Neural cell (in vitro differentiated cells): ENCODE measurements around the gene MAT2A. TPM values are rescaled to one million over a fixed set of nuclear protein-coding genes. Genes with fewer than 3 reads are reported as not detected.

Experiments
- H2AFZ ChIP-seq: fragments of 200-600, 300-800 bp; sonication (generic), shearing (Covaris generic); 2 replicates; pipeline ENCODE4 v1.6.0; 2014; ENCODE audit warnings: low read depth, mild to moderate bottlenecking, antibody characterized with exemption, low read length, moderate library complexity
- H3F3A ChIP-seq: fragments of 200-600 bp; shearing (Covaris generic); 2 replicates; pipeline ENCODE4 v1.6.1; 2016; ENCODE audit warnings: mild to moderate bottlenecking, moderate library complexity, mixed read lengths, antibody characterized with exemption, low read length; ENCODE audit not compliant: insufficient read depth, poor library complexity, severe bottlenecking
- H3K27ac ChIP-seq: fragments of 200-600, 300-800 bp; sonication (generic), shearing (Covaris generic); 2 replicates; pipeline ENCODE4 v1.5.1; 2014; ENCODE audit warnings: mild to moderate bottlenecking, low read length, moderate library complexity
- H3K27me3 ChIP-seq: fragments of 300-800, 200-600 bp; sonication (generic), shearing (Covaris generic); 2 replicates; pipeline ENCODE4 v1.6.0; 2014; ENCODE audit warnings: mild to moderate bottlenecking, low read depth, low read length, moderate library complexity; ENCODE audit not compliant: insufficient read depth
- H3K36me3 ChIP-seq: fragments of 300-800, 200-600 bp; sonication (generic), shearing (Covaris generic); 2 replicates; pipeline ENCODE4 v1.5.1; 2014; ENCODE audit warnings: mild to moderate bottlenecking, antibody characterized with exemption, low read length, moderate library complexity; ENCODE audit not compliant: insufficient read depth
- H3K4me2 ChIP-seq: fragments of 300-800, 200-600 bp; sonication (generic), shearing (Covaris generic); 2 replicates; pipeline ENCODE4 v1.6.0; 2014; ENCODE audit warnings: mild to moderate bottlenecking, low read length
- H3K4me3 ChIP-seq: fragments of 300-800, 200-600 bp; sonication (generic), shearing (Covaris generic); 2 replicates; pipeline ENCODE4 v1.5.1; 2014; ENCODE audit warnings: mild to moderate bottlenecking, low read length, moderate library complexity
- H3K79me2 ChIP-seq: fragments of 200-600 bp; shearing (Covaris generic); replicated peaks from 2 replicates; pipeline ENCODE4 v1.6.0; 2014; ENCODE audit warnings: mild to moderate bottlenecking, low read length, moderate library complexity; ENCODE audit not compliant: insufficient read depth
- H3K9ac ChIP-seq: fragments of 300-800, 200-600 bp; sonication (generic), shearing (Covaris generic); 2 replicates; pipeline ENCODE4 v1.6.1; 2016; ENCODE audit warnings: mild to moderate bottlenecking, low read length, mixed read lengths
- H3K9me2 ChIP-seq: fragments of 200-600 bp; shearing (Covaris generic); 2 replicates; pipeline ENCODE4 v1.6.1; 2016; ENCODE audit warnings: mild to moderate bottlenecking, low read length, mixed read lengths; ENCODE audit not compliant: insufficient read depth
- H3K9me3 ChIP-seq: fragments of 200-600, 300-800 bp; sonication (generic), shearing (Covaris generic); 2 replicates; pipeline ENCODE4 v1.6.1; 2016; ENCODE audit warnings: mild to moderate bottlenecking, mixed run types, low read length, moderate library complexity, mixed read lengths
- H4K20me1 ChIP-seq: fragments of 200-600 bp; shearing (Covaris generic); 2 replicates; pipeline ENCODE4 v1.6.1; 2016; ENCODE audit warnings: mild to moderate bottlenecking, mixed run types; ENCODE audit not compliant: insufficient read depth
- EP300 ChIP-seq: fragments of 450-650 bp; conservative IDR thresholded peaks from 2 replicates; pipeline ENCODE4 v1.6.1; 2014; ENCODE audit warnings: antibody characterized with exemption, mild to moderate bottlenecking, moderate library complexity; ENCODE audit not compliant: poor library complexity, severe bottlenecking
- EZH2 ChIP-seq: fragments of 200-600, 300-800 bp; shearing (Covaris generic), sonication (generic); IDR thresholded peaks from 2 replicates; pipeline ENCODE4 v1.6.1; 2014; ENCODE audit warnings: antibody characterized with exemption, low read length, borderline replicate concordance, mild to moderate bottlenecking; ENCODE audit not compliant: insufficient read depth, poor library complexity, severe bottlenecking
- MXI1 ChIP-seq: fragments of 450-650 bp; conservative IDR thresholded peaks from 2 replicates; pipeline ENCODE4 v1.6.1; 2014; ENCODE audit warnings: antibody characterized with exemption, mild to moderate bottlenecking; ENCODE audit not compliant: poor library complexity, severe bottlenecking
- POLR2AphosphoS5 ChIP-seq: IDR thresholded peaks from 2 replicates; pipeline ENCODE4 v1.6.1; 2012
- RAD21 ChIP-seq: fragments of 450-650 bp; conservative IDR thresholded peaks from 2 replicates; pipeline ENCODE4 v1.6.1; 2014; ENCODE audit warnings: antibody characterized with exemption, mild to moderate bottlenecking, moderate library complexity
- REST ChIP-seq: IDR thresholded peaks from 2 replicates; pipeline ENCODE4 v1.6.1; 2012; ENCODE audit warnings: borderline replicate concordance
- SMC3 ChIP-seq: fragments of 450-650 bp; conservative IDR thresholded peaks from 2 replicates; pipeline ENCODE4 v1.6.1; 2014; ENCODE audit warnings: antibody characterized with exemption, mild to moderate bottlenecking, moderate library complexity; ENCODE audit not compliant: poor library complexity
- TAF1 ChIP-seq: IDR thresholded peaks from 2 replicates; pipeline ENCODE4 v1.6.1; 2012; ENCODE audit warnings: low read depth
- polyA plus RNA-seq: library from polyadenylated mRNA; depleted of rRNA; stranded (reverse); fragments of >200 nt; gene quantifications from 2 replicates; pipeline ENCODE4 v1.2.3, GENCODE V29; 2014
- TF ChIP-seq, protein P1 (sequence below): fragments of 450-650 bp; IDR thresholded peaks from 2 replicates; pipeline ENCODE4 v1.5.1; 2014; ENCODE audit warnings: antibody characterized with exemption, mild to moderate bottlenecking, moderate library complexity; ENCODE audit not compliant: poor library complexity, severe bottlenecking

Gene MAT2A
- polyA plus RNA-seq, 1 donor from 2014 or later, result 230 TPM

DNA sequence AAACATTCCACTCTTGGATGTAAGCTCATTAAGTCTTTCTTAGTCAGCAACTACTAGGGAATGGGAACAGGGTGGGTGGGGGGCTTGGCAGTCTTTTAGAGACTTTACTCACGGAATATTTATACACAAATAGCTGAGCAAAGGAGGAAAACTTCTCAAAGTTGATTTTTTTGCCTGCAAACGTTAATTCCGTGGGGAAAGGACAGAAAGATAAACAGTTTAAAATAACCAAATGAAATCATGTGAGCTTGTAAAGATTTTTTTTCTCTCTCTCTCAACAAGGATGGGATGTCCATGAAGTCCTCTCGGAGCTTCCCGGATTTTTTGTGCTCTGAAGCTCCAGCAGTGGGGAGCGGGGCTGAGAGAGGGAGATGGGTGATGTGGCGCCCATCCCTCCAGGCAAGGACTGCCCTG is 32.2 kb upstream of the MAT2A start:
- H3K27ac ChIP-seq, result no peak overlapping the region
- H3K36me3 ChIP-seq, result no peaks in the 10 kb centered on the region
- no peak for TF ChIP-seq POLR2AphosphoS5
- no peak for TF ChIP-seq MXI1
- no peak for TF ChIP-seq EP300
- TF ChIP-seq TAF1, result no peak
- TF ChIP-seq, protein P1, sequence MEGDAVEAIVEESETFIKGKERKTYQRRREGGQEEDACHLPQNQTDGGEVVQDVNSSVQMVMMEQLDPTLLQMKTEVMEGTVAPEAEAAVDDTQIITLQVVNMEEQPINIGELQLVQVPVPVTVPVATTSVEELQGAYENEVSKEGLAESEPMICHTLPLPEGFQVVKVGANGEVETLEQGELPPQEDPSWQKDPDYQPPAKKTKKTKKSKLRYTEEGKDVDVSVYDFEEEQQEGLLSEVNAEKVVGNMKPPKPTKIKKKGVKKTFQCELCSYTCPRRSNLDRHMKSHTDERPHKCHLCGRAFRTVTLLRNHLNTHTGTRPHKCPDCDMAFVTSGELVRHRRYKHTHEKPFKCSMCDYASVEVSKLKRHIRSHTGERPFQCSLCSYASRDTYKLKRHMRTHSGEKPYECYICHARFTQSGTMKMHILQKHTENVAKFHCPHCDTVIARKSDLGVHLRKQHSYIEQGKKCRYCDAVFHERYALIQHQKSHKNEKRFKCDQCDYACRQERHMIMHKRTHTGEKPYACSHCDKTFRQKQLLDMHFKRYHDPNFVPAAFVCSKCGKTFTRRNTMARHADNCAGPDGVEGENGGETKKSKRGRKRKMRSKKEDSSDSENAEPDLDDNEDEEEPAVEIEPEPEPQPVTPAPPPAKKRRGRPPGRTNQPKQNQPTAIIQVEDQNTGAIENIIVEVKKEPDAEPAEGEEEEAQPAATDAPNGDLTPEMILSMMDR, result no peak
- TF ChIP-seq RAD21, result no peak
- H3K9me3 ChIP-seq, result no peaks in the 10 kb centered on the region
- H3K79me2 ChIP-seq, result no peaks in the 10 kb centered on the region
- H3F3A ChIP-seq, result no peaks in the 10 kb centered on the region
- no peaks in the 10 kb centered on the region for H3K9me2 ChIP-seq
- no peak overlapping the region for H3K4me2 ChIP-seq
- no peak overlapping the region for H2AFZ ChIP-seq
- H3K27me3 ChIP-seq, result no peaks in the 10 kb centered on the region
- no peak overlapping the region for H3K4me3 ChIP-seq
- H4K20me1 ChIP-seq, result no peaks in the 10 kb centered on the region
- H3K9ac ChIP-seq, result no peak overlapping the region

- H4K20me1 ChIP-seq, result no peaks in the 10 kb centered on the region
- H3K9me3 ChIP-seq, result no peaks in the 10 kb centered on the region
- no peaks in the 10 kb centered on the region for H3K27me3 ChIP-seq
- no peak overlapping the region for H2AFZ ChIP-seq
- TF ChIP-seq EZH2, result no peak
- TF ChIP-seq, protein P1, result no peak
- no peak for TF ChIP-seq SMC3
- no peak for TF ChIP-seq MXI1
- no peak for TF ChIP-seq EP300
- no peak for TF ChIP-seq TAF1
- no peak for TF ChIP-seq RAD21
- no peak for TF ChIP-seq POLR2AphosphoS5
- no peak for TF ChIP-seq REST
- no peaks in the 10 kb centered on the region for H3K36me3 ChIP-seq
- no peak overlapping the region for H3K9ac ChIP-seq
- H3K79me2 ChIP-seq, result no peaks in the 10 kb centered on the region
- no peaks in the 10 kb centered on the region for H3K9me2 ChIP-seq
- no peak overlapping the region for H3K4me2 ChIP-seq
- no peaks in the 10 kb centered on the region for H3F3A ChIP-seq
- no peak overlapping the region for H3K4me3 ChIP-seq
- no peak overlapping the region for H3K27ac ChIP-seq
Observed at GRCh38 chr2:85511008-85511811, 27.8 kb upstream of the MAT2A start.
